ENCODE measurements around the gene PIGU. TPM values are rescaled to one million over a fixed set of nuclear protein-coding genes. Genes with fewer than 3 reads are reported as not detected.
"Not testable (repeated sequence)": the region's sequence is repeated elsewhere in the genome, so short reads cannot be mapped to it uniquely, and the experiment has no call there.

Gene PIGU
- total RNA-seq, 1 donor from 2014 or later: 13.9 TPM

DNA sequence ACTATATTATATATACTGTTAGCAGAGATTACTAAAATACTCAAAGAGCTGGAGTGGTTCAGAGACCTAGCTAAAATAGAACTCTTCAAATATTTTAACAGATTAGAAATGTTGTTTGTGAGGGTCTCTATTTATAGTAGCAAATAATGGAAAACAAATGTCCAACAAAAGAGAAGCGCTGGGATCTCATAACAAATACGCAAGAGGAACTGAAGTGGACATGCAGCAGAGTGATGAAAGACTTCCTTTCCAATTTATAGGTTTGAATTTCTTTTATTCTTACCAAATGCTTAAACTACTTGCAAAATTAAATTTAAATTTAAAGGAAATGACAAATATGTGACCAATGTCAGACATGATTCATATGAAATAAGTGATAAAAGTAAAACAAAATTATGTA is 49.9 kb downstream of the PIGU start:
- DNase-seq (ENCODE audit: low spot score in 2 of 2) (no peak), FAIRE-seq (no peak)

DNA sequence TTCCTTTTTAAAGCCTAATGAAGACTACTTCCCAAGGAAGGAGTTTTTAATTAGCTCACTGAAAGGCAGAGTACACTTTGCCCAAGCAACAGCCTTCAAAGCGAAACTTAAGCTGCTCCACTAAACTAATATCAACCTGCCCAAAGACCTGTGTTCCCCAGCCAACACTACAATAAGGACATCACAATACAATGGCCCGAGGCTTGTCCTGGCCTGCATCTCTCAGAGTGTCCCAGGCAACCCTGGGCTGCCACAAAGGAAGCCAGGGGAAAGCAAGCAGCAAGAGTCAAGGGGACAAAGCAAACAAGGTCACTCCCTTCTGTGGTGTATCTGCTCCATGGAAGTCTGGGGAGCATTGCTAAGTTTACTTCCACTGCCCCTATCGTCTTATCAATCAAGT is 52.3 kb downstream of the PIGU start:
- DNase-seq (ENCODE audit: low spot score in 2 of 2) (no peak), FAIRE-seq (no peak)

DNA sequence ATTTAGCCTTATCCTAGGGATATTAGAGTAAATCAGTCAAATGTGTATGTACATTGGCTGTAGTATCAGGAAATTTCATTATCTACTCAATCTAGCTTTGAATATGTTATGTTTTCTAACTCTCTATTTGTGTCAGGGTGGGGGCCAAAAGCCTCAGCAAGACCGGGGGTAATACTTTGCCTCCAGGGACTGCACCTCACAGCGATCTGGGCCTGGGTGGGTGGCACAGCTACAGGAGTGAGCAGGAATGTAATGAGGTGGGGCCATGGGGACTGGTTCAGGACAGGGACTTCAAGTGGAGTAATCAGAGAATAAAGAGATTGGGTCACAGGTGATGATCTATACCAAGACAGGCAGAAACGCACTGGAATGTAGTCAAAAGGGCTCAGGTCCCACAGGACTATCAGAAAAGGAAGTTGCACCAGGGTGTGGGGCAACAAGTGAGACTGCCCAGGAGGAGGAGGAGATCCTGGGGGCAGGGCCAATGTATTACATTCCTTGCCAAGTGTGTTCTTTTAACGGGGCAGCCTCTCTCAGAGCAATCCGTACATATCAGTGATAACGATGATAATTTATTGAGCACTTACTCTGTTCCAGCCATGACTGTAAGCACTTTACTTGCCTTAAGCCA is 54.0 kb downstream of the PIGU start:
- FAIRE-seq (no peak), DNase-seq (ENCODE audit: low spot score in 2 of 2) (no peak)

DNA sequence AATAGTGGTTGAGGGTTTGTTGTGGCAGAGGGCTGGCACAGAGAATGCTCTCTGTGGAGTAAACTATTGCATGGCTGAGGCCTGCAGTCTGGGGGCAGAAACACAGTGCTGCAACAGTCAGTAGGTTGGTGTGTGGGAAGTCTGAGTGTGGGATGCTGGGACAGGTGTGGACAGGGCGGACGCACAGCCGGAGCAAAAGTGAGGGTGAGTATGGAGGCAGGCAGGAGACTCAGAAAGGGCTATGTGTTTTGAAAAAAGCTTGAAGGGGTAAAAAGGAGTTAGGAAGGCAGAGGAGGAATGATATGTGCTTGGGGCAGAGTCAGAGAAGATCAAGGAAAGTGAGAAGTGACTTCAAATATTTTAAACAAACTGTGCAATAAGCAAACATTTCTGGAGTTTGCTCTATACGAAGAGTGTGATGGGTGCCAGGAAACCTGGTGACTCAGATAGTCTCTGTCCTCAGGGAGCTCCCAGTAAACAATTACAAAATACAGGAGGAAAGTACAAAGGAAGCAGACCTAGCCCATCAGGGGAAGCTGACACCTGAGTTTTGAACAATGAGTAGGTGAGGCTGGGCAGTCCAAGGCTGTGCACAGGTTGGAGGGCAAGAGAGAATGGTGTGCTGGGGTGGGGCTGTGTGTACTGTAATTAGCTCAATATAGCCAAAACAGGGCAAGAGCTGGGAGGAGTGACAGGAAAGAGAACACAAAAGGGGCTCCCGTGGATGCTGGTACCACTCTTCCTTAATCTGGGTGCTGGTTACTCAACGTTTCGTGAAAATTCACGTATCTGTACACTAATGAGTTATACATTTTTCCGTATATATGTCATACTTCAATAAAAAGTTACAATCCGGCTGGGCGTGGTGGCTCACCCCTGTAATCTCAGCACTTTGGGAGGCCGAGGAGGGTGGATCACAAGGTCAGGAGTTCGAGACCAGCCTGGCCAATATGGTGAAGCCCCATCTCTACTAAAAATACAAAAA is 55.2 kb downstream of the PIGU start:
- DNase-seq (ENCODE audit: low spot score in 2 of 2) (no peak), FAIRE-seq (no peak)

DNA sequence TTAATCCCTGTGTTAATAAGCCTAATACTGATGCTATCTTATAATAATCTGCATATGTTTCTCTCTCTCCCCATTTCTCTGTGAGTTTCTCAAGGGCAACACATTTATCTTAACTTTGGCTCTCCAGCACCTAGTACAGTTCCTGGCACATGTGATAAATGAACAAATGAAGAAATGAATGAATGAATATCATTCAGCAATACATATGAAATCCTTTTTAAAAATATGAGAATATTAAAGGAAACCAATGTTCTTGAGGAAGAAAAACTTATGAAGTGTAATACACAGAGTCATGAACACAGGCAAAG is 55.9 kb downstream of the PIGU start:
- no peak for FAIRE-seq
- no peak for DNase-seq (ENCODE audit: low spot score in 2 of 2)

DNA sequence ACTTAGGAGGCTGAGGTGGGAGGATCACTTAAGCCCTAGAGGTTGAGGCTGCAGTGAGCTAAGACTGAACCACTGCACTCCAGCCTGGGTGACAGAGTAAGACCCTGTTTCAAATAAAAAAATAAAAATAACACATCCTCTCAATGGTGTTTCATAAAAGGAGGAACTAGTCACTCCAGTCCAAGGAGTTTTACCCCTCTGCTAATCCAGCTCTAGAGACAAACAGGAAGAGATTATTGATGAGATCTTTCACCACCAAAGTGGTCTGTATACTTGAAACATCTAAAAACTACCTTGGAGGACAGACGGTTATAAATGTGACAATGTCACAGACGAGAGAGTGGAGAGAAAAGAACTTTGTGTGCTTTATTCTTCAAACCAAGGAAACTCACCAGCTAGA is 58.2 kb downstream of the PIGU start:
- FAIRE-seq (no peak), DNase-seq (ENCODE audit: low spot score in 2 of 2) (no peak)

DNA sequence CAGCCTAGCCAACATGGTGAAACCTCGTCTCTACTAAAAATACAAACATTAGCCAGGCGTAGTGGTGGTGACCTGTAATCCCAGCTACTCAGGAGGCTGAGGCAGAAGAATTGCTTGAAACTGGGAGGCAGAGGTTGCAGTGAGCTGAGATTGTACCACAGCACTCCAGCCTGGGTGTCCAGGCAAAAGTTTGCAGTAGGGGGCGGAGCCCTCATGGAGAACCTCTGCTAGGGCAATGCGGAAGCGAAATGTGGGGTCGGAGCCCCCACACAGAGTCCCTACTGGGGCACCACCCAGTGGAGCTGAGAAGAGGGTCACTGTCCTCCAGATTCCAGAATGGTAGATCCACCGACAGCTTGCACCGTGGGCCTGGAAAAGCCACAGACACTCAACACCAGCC is 60.0 kb downstream of the PIGU start:
- DNase-seq (ENCODE audit: low spot score in 2 of 2); FAIRE-seq: not testable (repeated sequence)

DNA sequence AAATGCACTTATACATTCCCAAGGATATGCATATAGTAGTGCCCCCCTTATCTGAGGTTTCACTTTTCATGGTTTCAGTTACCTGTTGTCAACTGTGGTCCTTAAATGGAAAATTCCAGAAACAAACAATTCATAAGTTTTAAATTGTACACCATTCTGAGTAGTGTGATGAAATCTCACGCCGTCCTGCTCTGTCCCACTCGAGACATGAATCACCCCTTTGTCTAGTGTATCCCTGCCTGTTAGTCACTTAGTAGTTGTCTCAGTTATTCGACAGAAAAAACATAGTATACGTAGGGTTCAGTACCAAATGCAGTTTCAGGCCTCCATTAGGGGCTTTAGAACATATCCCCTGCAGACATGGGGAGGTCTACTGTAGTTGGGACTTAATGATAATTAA is 61.4 kb downstream of the PIGU start:
- FAIRE-seq (no peak), DNase-seq (ENCODE audit: low spot score in 2 of 2) (no peak)

DNA sequence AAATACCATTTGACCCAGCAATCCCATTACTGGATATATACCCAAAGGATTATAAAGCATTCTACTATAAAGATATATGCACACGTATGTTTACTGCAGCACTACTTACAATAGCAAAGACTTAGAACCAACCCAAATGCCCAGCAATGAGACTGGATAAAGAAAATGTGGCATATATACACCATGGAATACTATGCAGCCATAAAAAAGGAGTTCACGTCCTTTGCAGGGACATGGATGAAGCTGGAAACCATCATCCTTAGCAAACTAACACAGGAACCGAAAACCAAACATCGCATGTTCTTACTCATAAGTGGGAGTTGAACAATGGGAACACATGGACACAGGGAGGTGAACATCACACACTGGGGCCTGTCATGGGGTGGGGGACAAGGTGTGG is 64.9 kb downstream of the PIGU start:
- FAIRE-seq; DNase-seq (ENCODE audit: low spot score in 2 of 2): not testable (repeated sequence)

DNA sequence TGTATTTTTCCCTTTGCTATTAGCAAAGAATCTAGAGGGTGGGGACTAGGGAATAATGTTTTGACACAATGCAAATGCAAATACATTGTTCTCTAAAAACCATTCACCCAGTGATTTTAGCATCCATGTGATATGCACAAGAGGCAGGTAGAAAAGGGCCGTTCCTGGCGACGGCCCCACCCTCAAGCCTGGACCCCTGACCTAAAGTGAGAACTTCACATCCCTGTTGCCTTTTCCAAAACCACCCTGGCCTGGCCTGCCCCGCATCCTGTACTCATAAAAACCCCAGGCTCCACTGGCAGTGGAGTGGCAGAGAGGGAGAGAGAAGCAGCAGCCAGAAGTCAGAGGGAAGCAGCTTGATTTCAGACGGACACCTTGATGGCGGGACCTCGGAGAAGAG is 69.8 kb downstream of the PIGU start:
- DNase-seq (ENCODE audit: low spot score in 2 of 2) (no peak), FAIRE-seq (no peak)

DNA sequence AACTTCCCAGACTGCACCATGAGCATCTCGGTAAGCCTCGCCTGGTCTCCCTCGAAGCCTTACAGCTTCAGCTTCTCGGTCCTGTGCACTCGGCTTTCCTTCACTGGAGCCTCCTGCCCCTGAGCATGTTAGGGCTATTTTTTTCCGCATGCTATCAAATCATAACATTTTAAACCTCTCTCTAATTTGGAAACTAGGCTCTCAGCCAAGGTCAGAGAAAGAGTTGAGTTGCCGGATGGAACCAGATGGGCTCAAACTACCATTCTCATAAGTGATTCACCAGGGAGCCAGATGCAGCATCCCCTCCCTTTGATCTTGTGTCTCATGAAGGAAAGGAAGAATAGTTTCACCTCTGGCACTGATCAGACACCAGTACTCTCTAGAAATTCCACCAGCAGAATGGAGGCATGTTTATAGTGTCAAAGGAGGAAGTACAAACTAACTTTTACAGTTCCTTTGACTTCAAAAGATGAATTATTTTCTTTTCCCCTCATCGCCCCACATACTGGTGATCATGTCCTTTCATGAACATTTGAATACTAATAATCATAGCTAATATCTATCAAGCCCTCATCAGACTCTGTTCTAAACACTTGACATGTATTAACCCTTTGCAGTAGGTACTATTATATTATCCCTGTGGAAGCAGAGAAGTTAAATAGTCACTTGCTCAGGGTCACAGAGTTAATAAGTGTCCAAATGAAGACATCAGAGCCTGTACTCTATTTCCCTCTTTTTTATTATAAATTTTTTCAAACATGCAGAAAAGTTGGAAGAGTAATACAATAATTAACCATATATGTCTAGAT is 71.7 kb downstream of the PIGU start:
- no peak for FAIRE-seq
- DNase-seq (ENCODE audit: low spot score in 2 of 2): peak in 1 of 2 donors; percentile 23

DNA sequence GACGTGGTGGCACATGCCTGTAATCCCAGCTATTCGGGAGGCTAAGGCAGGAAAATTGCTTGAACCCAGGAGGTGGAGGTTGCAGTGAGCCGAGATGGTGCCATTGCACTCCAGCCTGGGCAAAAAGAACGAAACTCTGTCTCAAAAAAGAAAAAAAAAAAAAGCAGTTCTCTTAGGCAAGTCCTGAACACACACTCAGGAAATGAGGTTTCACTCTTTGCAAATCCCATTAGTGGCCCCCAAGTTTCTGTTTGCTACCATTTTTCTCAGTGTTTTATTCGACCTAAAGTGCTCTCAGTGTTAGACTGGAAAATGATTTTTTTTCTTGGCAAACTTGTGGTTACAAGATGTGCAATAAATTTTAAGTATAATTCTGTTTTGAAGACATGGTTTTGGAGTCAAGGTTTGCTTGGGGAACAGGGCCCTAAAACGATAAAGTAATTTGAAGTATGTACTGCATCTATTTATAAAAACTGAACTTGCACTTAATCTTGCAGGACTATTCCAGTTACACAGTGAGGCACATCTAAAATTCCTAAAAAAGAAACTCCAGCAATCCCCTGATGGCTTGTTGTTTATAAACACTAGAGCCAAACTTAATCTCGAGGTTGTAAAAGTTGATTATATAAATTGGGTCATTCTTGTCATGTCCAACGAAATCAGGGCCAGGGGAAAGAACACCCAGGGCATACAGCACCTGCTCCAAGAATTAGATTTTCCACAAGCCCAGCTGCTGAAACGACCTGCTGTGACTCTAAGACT is 75.8 kb downstream of the PIGU start:
- no peak for FAIRE-seq
- no peak for DNase-seq (ENCODE audit: low spot score in 2 of 2)

DNA sequence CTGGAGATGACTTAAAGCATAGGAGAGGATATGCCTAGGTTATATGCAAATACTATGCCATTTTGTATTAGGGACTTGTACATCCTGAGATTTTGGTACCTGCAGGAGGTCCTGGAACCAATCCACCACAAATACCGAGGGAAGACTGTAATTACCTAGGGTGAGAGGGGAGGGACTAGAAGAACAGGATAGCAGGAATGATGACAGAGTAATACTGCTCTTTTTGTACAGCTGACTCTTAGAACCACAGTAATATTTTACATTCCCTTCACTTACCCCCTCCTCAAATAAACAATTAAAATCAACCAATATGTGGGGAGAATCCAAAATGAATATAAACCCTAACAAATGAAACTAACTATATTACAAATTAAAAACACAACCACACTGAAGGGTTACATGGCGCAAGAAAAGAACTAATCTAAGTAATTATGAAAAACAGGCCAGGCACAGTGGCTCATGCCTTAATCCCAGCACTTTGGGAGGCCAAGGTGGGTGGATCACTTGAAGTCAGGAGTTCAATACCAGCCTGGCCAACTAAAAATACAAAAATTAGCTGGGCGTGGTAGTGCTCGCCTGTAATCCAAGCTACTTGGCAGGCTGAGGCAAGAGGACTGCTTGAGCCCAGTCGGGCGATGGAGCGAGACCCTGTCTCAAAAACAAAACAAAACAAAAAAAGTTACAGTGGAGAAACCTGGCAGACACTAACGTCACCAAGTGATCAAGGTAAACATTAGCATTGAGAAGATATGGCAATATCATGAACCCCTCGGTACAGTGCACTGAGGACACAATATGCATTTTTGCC is 81.3 kb downstream of the PIGU start:
- no peak for FAIRE-seq

DNA sequence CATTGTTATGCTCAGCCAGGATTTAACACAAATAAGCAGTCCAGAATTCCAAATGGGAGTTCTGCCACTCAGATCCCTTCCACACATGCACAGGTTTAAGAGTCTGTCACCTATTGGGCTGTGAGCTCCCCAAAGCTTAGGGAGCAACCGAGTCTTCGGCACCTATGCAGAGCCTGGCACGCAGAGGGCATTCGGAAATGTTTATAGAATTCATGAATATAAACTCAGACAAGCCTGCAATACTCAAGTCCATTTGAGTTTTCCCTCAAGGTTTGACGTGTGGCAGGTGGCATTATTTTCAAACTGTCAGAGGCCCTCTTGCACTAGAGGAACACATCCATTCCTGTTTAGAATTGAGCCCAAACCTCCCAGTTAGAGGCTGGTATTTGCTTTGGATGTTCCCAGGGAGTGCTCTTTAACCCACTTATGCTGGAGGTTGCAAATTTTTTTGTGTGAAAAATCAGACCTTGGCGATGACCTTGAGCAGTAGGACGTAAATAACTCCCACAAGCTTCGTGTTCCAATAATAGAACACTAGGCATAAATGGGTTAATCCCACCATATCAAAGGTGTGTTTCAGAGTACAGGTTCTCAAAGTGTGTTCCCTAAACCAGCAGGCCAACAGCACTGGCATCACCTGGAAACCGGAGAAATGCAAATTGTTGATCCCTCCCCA is 90.3 kb downstream of the PIGU start:
- FAIRE-seq: no peak
- DNase-seq (ENCODE audit: low spot score in 2 of 2): no peak

More for the DNA sequence above, 81.3 kb downstream of the PIGU start:
- no peak for DNase-seq (ENCODE audit: low spot score in 2 of 2)

DNA sequence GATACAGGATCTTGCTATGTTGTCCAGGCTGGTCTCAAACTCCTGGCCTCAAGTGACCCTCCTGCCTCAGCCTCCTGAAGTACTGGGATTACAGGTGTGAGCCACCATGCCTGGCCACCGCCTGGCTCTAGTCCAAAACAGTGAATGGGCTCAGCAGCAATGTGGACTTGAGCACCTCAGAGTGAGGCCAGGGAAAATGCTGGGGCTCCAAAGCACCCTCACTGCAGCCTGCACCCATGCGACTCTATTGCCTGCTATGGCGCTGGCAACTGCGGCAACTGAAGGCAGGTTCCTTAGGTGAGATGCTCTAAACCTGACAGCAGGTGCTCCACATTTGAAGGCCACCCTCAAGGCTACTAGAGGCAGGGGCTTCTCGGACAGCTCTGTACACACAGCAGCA is 91.9 kb downstream of the PIGU start:
- FAIRE-seq (no peak), DNase-seq (ENCODE audit: low spot score in 2 of 2) (no peak)

DNA sequence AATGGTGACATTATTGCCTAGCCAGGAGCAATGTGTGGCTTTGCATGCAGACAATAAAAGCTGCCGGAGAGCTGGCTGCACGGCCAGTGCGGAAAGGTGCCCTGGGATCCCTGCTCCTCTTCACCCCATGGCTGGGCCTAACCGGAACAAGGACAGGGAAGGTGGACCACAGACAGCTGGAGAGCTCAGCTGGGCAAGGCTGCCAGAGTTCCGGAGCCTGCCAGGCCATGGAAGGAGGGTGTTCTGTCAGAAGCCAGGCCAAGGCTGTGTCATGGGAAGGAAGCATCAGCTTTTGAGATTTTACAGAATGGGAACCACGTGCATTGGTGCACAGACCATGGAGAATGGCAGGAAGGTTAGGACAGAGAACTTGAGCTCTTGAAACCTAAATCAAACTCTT is 93.3 kb downstream of the PIGU start:
- DNase-seq (ENCODE audit: low spot score in 2 of 2) (no peak), FAIRE-seq (no peak)

DNA sequence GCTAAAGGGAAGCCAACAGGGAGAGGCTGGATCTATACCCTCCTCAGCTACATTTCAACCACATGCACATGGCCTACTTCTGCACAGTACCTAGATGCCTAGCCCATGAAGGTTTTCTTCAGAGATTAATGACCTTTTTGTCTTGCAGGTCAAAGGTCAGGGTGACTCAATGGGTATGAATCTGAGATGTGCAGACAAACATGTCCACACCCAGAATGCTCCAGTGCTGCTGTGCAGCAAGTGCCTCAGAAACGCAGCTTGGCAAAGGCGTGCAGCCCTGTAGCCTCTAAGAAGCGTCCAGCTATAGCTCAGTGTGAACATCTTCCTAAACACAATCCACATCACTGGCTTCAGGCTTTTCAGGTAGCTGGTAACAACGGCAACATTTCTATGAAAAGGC is 94.0 kb downstream of the PIGU start:
- DNase-seq (ENCODE audit: low spot score in 2 of 2) (no peak), FAIRE-seq (no peak)

DNA sequence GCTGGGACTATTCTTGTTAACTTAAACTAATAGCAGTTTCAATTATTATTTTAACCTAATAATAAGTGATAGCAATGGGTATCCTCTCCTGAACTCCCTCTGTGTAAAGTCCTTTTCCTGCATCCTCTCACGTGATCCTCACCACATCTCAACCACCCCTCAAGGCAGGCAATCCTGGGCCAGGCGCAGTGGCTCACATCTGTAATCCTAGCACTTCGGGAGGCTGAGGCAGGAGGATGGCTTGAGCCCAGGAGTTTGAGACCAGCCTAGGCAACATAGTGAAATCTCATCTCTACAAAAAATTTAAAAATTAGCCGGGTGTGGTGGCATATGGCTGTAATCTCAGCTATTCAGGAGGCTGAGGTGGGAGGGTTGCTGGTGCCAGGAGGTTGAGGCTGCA is 94.7 kb downstream of the PIGU start:
- DNase-seq (ENCODE audit: low spot score in 2 of 2) (no peak), FAIRE-seq (no peak)
